HepG2 (cell line): ENCODE data around the gene PRSS8. TPM values are rescaled to one million over a fixed set of nuclear protein-coding genes. Genes with fewer than 3 reads are reported as not detected.

ENCODE experiments used
- BCLAF1 ChIP-seq: fragments of 450-650 bp; IDR thresholded peaks from 2 replicates; pipeline ENCODE4 v1.6.1; 2017; ENCODE audit warnings: mild to moderate bottlenecking
- CAMTA2 ChIP-seq: sonication (generic); formaldehyde crosslinking; IDR thresholded peaks from 2 replicates; pipeline ENCODE4 v1.4.0; 2020; ENCODE audit warnings: mild to moderate bottlenecking, missing genetic modification reagents, borderline replicate concordance
- CBX5 ChIP-seq: sonication (generic); formaldehyde crosslinking; IDR thresholded peaks from 2 replicates; pipeline ENCODE4 v1.4.0; 2020; ENCODE audit warnings: missing genetic modification reagents, borderline replicate concordance
- GABPB1 ChIP-seq: IDR thresholded peaks from 2 replicates; pipeline ENCODE4 v1.6.1; 2016; ENCODE audit warnings: mild to moderate bottlenecking, missing genetic modification reagents, moderate library complexity, missing compliant biosample characterization
- NFIC ChIP-seq: IDR thresholded peaks from 2 replicates; pipeline ENCODE4 v1.6.1; 2012; ENCODE audit warnings: mild to moderate bottlenecking, low read length, inconsistent platforms
- PHB2 ChIP-seq: fragments of 450-650 bp; IDR thresholded peaks from 2 replicates; pipeline ENCODE4 v1.6.1; 2018; ENCODE audit not compliant: partially characterized antibody
- PITX1 ChIP-seq: sonication (generic); formaldehyde crosslinking; IDR thresholded peaks from 2 replicates; pipeline ENCODE4 v1.5.1; 2020; ENCODE audit warnings: mild to moderate bottlenecking, missing genetic modification reagents
- SOX13 ChIP-seq, 3 experiments: fragments of 450-650 bp in 1 of 3; sonication (generic) in 1 of 3; formaldehyde crosslinking in 1 of 3; IDR thresholded peaks in 2 of 3; conservative IDR thresholded peaks in 1 of 3; 2 replicates each; pipeline versions ENCODE4 v1.5.0 to v1.6.1; 2016 to 2020; ENCODE audit warnings: antibody characterized with exemption in 1 of 3, mild to moderate bottlenecking in 1 of 3, missing compliant biosample characterization in 1 of 3, missing genetic modification reagents in 1 of 3, moderate library complexity in 1 of 3
- ZFP90 ChIP-seq: sonication (generic); formaldehyde crosslinking; IDR thresholded peaks from 2 replicates; pipeline ENCODE4 v1.8.0; 2022; ENCODE audit warnings: missing genetic modification reagents, mild to moderate bottlenecking, inconsistent platforms, borderline replicate concordance
- ZNF281 ChIP-seq: sonication (generic); formaldehyde crosslinking; IDR thresholded peaks from 2 replicates; pipeline ENCODE4 v1.4.0; 2020; ENCODE audit warnings: missing genetic modification reagents, borderline replicate concordance
- ZNF329 ChIP-seq: sonication (generic); formaldehyde crosslinking; IDR thresholded peaks from 2 replicates; pipeline ENCODE4 v1.9.0; 2021; ENCODE audit warnings: low read depth, mild to moderate bottlenecking, missing genetic modification reagents
- polyA plus RNA-seq, 8 experiments: library from polyadenylated mRNA; depleted of rRNA in 3 of 8; stranded (reverse) in 7 of 8; unstranded in 1 of 8; fragments of >200 nt; fragmentation: Illumina TruSeq in 4 of 8; extraction: Trizol in 4 of 8; gene quantifications; 2 replicates each; pipeline versions ENCODE4 v1.2.1 to v1.2.3, GENCODE V29; 2011 to 2016; ENCODE audit warnings: low read depth in 4 of 8, missing spikeins in 1 of 8, mixed read lengths in 1 of 8; ENCODE audit not compliant: insufficient read depth in 1 of 8
- total RNA-seq, 5 experiments: library from RNA; depleted of rRNA; stranded (reverse); fragments of >200 nt; fragmentation: Illumina TruSeq; extraction: Trizol; gene quantifications; 2 replicates each; pipeline ENCODE4 v1.2.3, GENCODE V29; 2016; ENCODE audit warnings: low read depth in 1 of 5
- TF ChIP-seq, protein P1 (sequence below): sonication (generic); formaldehyde crosslinking; IDR thresholded peaks from 2 replicates; pipeline ENCODE4 v1.4.0; 2020; ENCODE audit warnings: missing genetic modification reagents
- TF ChIP-seq, protein P2 (sequence below): sonication (generic); formaldehyde crosslinking; IDR thresholded peaks from 2 replicates; pipeline ENCODE4 v1.5.0; 2020; ENCODE audit warnings: missing genetic modification reagents
- TF ChIP-seq, protein P3 (sequence below): fragments of 450-650 bp; IDR thresholded peaks from 2 replicates; pipeline ENCODE4 v1.6.1; 2017

Gene PRSS8
- total and polyA plus RNA-seq, 2 of the 13 experiments (the other 11 are each of a cell fraction or from before 2014, with no cell fraction given): 2.6 to 7.2 TPM

GRCh38 chr16:31117384-31118222 is 17.9 kb downstream of the PRSS8 start, which contains the start of gene KAT8 (continued):
- TF ChIP-seq BCLAF1: no peak
- TF ChIP-seq CBX5 (CRISPR knock-in tag): no peak
- no peak; the same call in 1 of the 2 replicates for TF ChIP-seq SOX13 (IDR thresholded peaks at IDR 0.05)
- peak in 1 of 2 experiments; percentile 25; a peak in 1 of 4 replicates for TF ChIP-seq SOX13 (CRISPR knock-in tag; conservative IDR thresholded peaks at IDR 0.05 in 1 of 2, IDR thresholded peaks at IDR 0.05 in 1 of 2)
- TF ChIP-seq ZFP90 (CRISPR knock-in tag): no peak; the same call in 1 of the 2 replicates
- TF ChIP-seq, protein P1, sequence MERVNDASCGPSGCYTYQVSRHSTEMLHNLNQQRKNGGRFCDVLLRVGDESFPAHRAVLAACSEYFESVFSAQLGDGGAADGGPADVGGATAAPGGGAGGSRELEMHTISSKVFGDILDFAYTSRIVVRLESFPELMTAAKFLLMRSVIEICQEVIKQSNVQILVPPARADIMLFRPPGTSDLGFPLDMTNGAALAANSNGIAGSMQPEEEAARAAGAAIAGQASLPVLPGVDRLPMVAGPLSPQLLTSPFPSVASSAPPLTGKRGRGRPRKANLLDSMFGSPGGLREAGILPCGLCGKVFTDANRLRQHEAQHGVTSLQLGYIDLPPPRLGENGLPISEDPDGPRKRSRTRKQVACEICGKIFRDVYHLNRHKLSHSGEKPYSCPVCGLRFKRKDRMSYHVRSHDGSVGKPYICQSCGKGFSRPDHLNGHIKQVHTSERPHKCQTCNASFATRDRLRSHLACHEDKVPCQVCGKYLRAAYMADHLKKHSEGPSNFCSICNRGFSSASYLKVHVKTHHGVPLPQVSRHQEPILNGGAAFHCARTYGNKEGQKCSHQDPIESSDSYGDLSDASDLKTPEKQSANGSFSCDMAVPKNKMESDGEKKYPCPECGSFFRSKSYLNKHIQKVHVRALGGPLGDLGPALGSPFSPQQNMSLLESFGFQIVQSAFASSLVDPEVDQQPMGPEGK: peak; percentile 45; the same call in 1 of the 2 replicates
- TF ChIP-seq, protein P2, sequence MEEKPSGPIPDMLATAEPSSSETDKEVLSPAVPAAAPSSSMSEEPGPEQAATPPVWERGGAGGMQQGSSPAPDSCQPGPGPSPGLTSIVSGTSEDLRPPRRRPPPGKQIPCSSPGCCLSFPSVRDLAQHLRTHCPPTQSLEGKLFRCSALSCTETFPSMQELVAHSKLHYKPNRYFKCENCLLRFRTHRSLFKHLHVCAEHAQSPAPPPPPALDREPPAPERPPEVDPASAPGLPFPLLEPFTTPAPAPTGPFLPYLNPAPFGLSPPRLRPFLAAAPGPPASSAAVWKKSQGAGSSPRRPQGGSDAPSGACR (CRISPR knock-in tag): peak; percentile 33; the same call in 1 of the 2 replicates
- no peak for TF ChIP-seq PHB2
- TF ChIP-seq PITX1 (CRISPR knock-in tag): no peak
- no peak for TF ChIP-seq NFIC
- TF ChIP-seq ZNF329: no peak
- peak; percentile 69 for TF ChIP-seq ZNF281 (CRISPR knock-in tag)
- TF ChIP-seq, protein P3, sequence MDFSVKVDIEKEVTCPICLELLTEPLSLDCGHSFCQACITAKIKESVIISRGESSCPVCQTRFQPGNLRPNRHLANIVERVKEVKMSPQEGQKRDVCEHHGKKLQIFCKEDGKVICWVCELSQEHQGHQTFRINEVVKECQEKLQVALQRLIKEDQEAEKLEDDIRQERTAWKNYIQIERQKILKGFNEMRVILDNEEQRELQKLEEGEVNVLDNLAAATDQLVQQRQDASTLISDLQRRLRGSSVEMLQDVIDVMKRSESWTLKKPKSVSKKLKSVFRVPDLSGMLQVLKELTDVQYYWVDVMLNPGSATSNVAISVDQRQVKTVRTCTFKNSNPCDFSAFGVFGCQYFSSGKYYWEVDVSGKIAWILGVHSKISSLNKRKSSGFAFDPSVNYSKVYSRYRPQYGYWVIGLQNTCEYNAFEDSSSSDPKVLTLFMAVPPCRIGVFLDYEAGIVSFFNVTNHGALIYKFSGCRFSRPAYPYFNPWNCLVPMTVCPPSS: no peak
- no peak; the same call in 1 of the 2 replicates for TF ChIP-seq CAMTA2
- peak; percentile 97 for TF ChIP-seq GABPB1 (CRISPR knock-in tag)
